Right forelimb (tissue), 1 donor: ENCODE data around the gene HSPA4L.

Experiments
- DNase-seq: peaks from one replicate; pipeline ENCODE4 v3.0.0-alpha.2; 2018

HSPA4L gene

DNA sequence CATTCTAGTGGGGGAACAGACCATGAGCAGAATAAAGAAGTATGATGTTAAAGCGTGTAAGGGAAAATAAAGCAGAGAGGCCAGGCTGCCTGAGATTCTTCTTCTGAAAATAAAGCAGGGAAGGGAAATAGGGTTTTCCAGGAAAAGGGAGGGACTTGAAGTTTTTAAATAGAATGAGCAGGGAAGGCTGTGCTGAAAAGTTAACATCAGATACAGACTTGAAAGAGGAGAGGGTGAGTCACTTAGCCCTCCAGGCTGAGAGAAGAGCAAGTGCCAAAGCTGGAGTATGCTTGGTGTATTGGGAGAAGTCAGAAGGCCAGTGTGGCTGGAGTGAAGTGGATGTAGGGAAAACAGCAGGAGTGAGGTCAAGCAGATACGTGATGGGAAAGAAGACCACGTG lies 88.6 kb downstream of the HSPA4L start:
- DNase-seq: peak; percentile 37

- no peak for DNase-seq
Observed at GRCh38 chr4:127875791-127876190, 93.7 kb downstream of the HSPA4L start.

GRCh38 chr4:127880763-127881562 lies 98.8 kb downstream of the HSPA4L start, which contains the start of gene PLK4:
Gene PLK4, plus strand, starts transcription at chr4:127880893. Its CDS starts 242 bp downstream, at chr4:127881135.
- DNase-seq: peak; percentile 97

GRCh38 chr4:127881563-127881864 lies 99.4 kb downstream of the HSPA4L start:
- no peak for DNase-seq

- DNase-seq: no peak
Observed at GRCh38 chr4:127888559-127888958, 106.4 kb downstream of the HSPA4L start.

DNA sequence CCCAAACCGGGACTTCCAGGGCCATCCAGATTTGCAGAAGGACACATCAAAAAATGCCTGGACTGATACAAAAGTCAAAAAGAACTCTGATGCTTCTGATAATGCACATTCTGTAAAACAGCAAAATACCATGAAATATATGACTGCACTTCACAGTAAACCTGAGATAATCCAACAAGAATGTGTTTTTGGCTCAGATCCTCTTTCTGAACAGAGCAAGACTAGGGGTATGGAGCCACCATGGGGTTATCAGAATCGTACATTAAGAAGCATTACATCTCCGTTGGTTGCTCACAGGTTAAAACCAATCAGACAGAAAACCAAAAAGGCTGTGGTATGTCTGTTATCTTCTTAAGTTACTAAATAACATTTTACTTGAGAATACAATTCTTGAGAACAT lies 107.8 kb downstream of the HSPA4L start:
- DNase-seq: no peak
